ENCODE data around the gene ANTXR2.

DNA sequence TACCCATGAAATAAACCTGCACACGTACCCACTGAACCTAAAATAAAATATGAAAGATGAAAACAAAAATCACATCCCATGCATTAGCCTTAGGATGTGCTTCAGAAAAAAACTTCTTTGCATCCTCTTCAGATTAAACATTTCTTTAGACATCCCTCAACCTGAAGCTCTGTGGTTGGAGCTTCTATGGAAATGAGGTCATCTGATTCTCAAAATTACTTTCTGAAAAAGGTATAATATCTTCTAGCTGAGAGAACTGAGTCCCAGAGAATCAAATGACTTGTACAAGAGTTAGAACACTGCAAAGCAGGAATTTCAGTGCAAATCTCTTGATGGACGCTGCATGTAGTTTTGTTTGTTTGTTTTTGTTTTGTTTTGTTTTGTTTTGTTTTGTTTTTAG is 19.1 kb upstream of the ANTXR2 start:
- TF ChIP-seq CTCF (IDR thresholded peaks at IDR 0.05) (no peak), POLR2A (IDR thresholded peaks at IDR 0.05) (no peak), POLR2AphosphoS5 (IDR thresholded peaks at IDR 0.05) (no peak)
